KOPT-K1 (cell line): ENCODE results near the gene ASTN1.

Experiments
- H3K27ac ChIP-seq: fragments of 200-600 bp; sonication (generic); 2 replicates; pipeline ENCODE4 v1.5.1; 2016; ENCODE audit warnings: antibody characterized with exemption, mild to moderate bottlenecking, low read depth, low read length; ENCODE audit not compliant: poor library complexity, severe bottlenecking
- H3K36me3 ChIP-seq: fragments of 200-600 bp; sonication (generic); 2 replicates; pipeline ENCODE4 v1.5.1; 2017; ENCODE audit warnings: antibody characterized with exemption, mild to moderate bottlenecking, low read length, moderate library complexity; ENCODE audit not compliant: insufficient read depth
- H3K9me3 ChIP-seq: fragments of 200-600 bp; sonication (generic); 2 replicates; pipeline ENCODE4 v1.5.1; 2017; ENCODE audit warnings: antibody characterized with exemption, low read length, mild to moderate bottlenecking; ENCODE audit not compliant: insufficient read depth, poor library complexity, severe bottlenecking

ASTN1 gene

DNA sequence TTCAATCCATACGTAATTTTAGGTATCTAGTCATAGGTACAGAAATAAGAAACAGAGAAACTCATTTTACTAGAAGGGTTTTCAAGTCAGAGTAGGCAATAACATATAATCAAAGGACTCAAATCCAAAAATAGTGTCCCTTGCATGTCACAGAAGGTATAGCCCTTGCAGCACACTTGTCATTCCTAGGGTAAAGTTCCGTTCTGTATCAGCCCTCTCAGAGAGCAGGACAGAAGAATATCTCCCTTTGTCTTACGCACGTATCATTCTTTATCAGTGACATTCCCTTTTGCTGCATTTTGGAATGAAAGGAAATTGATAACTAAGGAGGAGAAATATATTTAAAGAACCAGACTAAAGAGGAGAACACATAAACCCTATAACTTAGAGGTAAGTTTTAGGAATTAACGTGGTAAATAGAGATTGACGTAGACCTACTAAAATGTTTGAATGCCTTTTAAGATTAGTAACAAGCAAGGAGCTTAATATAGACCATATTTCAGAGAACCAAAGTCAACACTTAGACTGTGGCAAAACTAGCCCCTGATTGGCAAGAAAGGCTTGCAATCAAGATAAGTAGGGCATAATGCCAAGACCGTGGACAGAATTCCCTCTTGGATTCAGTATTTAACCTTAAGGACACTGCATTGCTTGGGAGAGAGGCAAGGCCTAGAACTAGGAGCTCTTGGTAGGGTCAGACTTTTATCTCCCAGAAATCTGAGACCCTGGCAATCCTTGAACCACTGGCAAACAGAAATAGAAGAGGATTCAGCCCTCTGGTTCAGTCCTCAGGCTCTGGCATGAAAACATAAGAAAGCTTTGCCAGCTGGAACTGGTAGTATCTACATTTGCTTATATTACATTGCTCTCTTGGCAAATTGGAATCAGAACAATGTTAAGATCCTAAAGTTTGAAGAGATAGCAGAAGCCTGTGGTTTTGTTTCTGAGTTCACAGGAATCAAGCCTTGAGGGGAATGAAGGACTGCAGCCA, 232.1 kb downstream of the ASTN1 start:
- H3K9me3 ChIP-seq: no peaks in the 10 kb centered on the region
- no peak overlapping the region for H3K27ac ChIP-seq
- no peaks in the 10 kb centered on the region for H3K36me3 ChIP-seq

DNA sequence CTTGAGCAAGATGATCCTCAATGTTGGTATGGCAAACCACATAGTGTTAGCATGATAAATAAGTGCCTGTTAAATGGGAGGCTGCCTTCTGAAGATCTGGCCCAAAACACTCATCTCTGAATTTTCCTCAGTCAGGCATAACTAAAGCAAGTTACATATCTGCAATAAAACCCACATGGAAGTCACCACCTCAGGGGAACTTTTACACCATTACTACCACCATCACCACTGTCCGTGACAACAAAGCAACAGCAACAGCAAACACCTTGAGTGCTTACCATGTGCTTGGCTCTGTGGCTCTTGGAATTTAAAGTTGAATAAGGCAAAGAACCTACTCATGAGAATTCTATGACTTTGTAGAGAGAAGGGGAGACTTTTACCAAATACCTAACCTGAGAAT, 233.0 kb downstream of the ASTN1 start:
- no peaks in the 10 kb centered on the region for H3K36me3 ChIP-seq
- no peak overlapping the region for H3K27ac ChIP-seq
- no peaks in the 10 kb centered on the region for H3K9me3 ChIP-seq

DNA sequence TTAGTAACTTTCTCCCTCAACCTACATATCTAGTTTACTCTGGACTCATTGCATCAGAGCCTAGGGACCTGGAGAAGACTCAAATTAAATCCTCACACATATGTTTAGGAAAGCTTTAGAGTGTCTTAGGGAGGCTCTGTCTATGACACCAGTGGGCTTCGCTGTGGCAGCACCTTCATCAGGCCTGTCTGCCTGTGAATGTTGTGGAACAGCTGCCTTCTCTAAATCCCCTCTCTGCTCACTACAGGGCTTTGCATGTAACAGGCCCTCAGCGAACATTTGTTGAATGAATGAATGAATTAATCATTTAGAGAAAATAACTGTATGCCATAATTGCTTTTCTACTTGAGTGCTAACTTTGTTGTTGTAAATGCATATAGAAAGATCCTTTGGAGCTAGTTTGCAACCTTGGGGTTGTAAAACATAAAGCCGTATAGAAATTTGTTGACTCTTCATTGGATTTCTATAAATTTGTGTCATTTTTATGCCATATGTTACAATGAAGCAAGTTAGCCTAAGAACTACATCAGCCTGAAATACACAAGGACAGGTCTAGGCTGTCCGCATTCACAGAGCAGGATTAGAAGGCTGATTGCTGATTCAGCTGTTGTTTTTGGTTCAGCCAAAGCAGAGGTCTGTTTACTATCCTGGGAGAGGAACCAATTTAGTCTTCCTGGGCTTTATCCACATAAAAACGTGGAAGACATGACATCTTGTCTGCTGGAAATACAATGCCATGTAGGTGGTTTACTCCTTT, 238.0 kb downstream of the ASTN1 start:
- H3K27ac ChIP-seq: no peak overlapping the region
- H3K9me3 ChIP-seq: no peaks in the 10 kb centered on the region
- no peaks in the 10 kb centered on the region for H3K36me3 ChIP-seq

DNA sequence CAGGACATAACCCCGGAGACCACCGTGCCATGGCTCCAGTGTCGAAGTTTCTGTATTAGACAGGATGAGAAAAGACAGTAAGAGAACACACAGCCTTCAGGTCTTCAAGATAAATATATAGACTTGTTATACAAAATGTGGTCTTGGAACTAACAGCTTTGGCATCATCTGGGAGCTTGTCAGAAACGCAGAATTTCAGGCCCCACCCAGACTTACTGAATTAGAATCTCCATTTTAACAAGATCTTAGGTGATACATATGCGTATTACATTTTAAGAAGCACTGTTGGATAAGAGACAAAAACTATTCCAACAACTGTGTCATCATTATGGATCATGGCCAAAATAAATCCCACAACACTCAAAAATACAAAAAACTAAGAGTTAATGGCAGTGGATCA, 239.3 kb downstream of the ASTN1 start:
- Histone ChIP-seq H3K27ac (no peak overlapping the region), H3K36me3 (no peaks in the 10 kb centered on the region), H3K9me3 (no peaks in the 10 kb centered on the region)

DNA sequence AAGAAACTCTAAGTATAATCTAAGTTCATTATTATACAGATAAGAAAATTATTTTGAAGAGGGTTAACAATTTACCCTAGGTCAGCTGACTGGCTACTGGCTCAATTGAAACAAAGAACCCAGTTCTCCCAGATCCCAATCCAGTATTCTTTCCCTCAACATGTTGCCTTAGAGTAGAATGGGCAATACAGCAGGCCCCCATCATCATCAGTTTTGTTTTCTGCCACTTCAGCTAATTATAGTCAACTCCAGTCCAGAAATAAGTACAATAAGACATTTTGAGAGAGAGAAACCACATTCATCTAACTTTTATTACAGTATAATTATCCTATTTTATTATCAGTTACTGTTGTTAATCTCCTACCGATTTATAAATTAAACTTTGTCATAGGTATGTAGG, 241.2 kb downstream of the ASTN1 start:
- H3K36me3 ChIP-seq: no peaks in the 10 kb centered on the region
- no peak overlapping the region for H3K27ac ChIP-seq
- no peaks in the 10 kb centered on the region for H3K9me3 ChIP-seq

DNA sequence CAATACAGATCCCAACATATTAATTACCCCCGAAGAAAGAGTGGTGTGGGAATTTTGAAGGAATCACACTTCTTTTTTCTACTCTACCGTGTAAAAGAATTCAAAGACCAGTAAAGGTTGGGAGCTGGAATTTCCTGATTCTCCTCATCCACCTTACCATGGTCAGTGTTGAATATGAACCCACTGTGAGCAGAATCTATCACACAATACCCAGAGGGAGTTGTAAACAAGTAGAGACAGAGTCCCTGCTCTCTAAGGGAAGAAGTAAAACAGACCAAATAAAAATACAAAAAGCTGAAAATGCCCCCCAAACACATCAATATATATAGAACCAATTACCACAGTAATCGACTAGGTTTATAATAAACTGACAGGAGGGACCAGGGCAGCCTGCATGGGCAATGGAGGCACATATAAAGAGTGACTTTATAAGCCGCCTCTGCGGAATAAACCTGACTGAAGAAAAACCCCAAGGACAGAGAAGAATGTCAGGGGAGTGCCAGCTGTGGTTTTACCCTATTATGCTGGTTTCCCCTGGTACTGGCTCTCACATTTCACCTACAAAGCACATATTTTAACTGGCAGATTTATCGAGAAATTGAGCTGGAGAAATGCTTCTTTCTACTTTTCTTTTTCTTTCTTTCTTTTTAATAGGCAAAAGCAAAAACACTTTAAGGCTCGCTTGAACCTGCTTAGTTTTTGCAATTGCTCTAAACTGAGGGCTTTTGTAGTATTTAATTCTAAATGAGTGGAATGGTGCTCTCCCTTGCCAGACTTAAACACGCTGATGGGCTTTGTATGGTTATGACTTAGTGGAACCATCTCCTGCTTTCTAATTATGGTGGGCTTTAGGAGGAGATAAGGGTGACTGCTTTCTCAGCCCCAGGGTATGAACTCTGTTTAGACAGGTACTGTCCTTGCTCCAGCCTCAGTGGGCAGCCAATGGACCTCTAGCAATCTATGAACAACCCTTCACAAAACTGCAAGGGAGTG, 244.8 kb downstream of the ASTN1 start:
- no peaks in the 10 kb centered on the region for H3K36me3 ChIP-seq
- H3K9me3 ChIP-seq: no peaks in the 10 kb centered on the region
- no peak overlapping the region for H3K27ac ChIP-seq

DNA sequence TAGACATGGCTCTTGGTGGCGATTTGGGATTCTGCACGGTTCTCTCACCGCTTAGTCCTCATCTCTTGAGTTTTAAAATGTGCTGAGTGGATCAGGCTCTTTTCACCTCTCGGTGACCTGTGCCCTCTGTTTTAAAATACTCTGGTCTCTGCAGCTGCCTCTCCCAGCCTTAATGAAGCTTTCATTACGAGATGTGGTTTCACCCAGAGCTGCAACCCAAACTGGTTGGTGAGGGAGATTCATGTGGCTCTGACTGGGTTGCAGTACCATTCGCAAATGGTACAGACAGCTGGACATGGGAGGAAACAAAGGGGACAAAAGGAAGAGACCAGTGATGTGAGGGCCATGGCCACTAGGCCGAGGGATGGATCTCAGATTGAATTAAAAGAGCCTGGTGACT, 258.9 kb downstream of the ASTN1 start:
- no peaks in the 10 kb centered on the region for H3K36me3 ChIP-seq
- H3K27ac ChIP-seq: no peak overlapping the region
- H3K9me3 ChIP-seq: no peaks in the 10 kb centered on the region

DNA sequence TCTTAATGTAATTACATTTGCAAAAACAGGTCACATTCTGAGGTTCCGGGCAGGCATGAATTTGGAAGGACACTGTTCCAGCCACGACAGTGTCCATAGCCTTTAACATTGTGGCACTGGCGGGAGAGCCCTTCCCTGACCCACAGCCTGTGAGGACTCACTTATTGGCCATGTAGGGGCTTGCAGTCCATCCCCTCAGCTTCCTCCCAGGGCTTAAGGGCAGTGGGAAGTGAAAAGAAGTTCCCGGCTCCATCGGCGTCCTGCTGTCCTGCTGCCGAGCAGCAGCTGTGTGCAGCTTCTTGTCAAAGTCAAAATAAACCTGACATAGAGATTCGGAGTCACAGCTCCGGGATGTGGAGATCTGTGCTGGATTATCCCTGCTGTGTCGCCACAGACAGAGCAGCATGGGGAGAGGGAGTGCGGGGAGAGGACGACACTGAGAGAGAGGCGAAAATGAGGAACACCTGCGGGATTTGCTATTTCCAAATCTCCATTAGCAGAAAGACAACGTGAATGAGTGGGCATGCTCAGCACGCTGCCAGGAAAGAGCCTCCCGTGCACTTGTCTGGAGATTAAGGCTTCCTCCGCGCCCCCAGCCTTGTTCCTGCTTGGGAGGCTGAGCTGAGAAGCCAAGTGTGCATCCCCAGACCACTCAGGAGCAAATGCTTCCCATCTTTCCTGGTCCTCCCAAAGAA, 260.3 kb downstream of the ASTN1 start:
- Histone ChIP-seq H3K27ac (no peak overlapping the region), H3K9me3 (no peaks in the 10 kb centered on the region), H3K36me3 (no peaks in the 10 kb centered on the region)

DNA sequence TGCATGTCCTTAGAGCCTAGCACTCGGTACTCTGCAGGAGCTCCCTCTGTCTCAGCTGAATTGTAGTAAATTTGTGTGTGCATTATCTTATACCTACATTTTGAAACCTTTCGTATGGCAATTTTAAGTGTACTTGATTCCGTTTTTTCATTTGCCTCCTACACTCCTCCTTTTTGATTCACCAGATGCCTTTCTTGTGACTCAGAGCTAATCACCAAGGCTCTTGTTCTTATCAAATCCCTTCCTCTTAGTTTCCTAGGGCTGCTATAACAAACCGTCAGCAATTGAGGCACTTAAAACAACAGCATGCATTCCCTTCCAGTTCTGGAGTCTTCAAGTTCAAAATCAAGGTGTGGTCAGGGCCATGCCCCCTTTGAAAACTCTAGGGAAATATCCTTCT, 261.0 kb downstream of the ASTN1 start:
- Histone ChIP-seq H3K27ac (no peak overlapping the region), H3K36me3 (no peaks in the 10 kb centered on the region)

DNA sequence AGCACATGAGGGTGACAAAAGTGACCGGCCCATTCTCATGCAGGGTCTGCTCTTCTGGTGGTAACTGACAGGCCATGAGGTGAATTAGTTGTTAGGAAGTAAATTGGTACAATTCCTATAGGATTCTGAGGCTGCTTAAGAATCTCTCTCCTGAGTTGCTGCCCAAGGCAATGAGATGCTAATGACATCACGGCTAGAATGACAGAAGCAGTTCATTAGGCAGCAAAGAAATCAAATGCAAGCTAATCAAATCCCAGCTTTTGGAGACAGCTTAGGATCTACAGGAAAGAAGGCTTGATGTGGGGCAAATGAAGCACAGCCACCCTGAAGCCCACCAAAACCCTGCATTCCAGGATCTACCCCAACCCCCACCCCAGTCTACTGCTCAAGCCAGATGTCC, 265.2 kb downstream of the ASTN1 start:
- no peaks in the 10 kb centered on the region for H3K36me3 ChIP-seq
- no peaks in the 10 kb centered on the region for H3K9me3 ChIP-seq
- no peak overlapping the region for H3K27ac ChIP-seq

More for the DNA sequence above, 261.0 kb downstream of the ASTN1 start:
- no peaks in the 10 kb centered on the region for H3K9me3 ChIP-seq

DNA sequence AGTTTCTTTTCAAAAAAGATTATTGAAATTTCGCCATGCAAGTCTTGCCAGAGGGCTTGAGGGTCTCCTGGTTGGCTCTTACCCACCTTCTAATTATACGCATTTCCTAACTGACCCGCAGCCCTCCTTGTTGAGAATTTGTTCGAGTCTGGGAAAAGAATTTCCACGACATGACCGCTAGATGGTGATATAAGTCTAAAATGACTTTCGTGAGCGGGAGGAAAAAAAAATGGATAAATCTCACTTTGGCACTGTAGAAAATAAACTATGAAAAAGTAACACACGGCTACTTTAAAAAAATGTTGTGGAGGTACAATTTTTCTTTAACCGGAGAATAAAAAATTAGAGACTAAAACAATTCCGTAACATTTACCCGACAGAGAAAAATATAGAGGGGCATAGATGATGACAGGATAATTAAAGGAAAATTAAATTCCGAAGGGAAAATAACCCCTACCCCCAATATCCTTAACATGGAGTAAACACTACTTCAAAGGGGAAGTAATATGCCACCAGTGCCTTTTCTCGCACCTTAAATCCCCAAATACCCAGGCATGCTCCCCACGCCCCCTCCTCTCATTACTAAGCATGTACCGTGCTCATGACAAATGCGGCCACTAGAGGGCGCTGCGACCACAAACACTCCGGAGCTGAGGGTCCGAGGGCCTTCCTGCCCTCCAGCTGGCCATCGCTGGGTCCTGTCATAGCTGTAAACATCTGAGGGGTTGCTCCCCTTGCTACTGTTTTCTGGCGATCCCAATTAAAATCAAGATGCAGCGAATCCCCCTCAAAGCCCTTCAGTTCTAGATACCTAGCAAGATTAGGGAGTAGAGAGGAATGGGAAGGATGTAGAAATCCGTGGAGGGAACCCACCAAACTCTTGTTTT, 266.9 kb downstream of the ASTN1 start:
- H3K27ac ChIP-seq: no peak overlapping the region
- H3K36me3 ChIP-seq: no peaks in the 10 kb centered on the region
- H3K9me3 ChIP-seq: no peaks in the 10 kb centered on the region

DNA sequence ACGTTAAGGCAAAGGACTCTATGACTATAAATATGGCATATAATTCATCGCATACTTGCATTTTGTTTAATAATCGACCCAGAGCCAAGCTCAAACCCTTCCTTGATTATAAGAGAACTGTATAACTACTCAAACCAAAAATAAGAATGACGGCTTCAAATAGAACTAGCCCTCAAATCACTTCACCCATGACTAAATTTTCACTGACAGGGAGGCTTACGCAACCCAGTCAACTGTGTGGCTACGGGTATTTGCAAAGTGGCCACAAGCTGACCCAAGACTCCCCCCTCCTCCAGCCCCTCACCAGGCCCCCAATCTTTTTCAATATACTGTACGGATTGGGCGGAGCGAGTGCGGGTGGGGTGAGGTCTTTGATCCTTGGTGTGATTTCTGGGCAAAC, 268.3 kb downstream of the ASTN1 start:
- Histone ChIP-seq H3K9me3 (no peaks in the 10 kb centered on the region), H3K27ac (no peak overlapping the region), H3K36me3 (no peaks in the 10 kb centered on the region)

DNA sequence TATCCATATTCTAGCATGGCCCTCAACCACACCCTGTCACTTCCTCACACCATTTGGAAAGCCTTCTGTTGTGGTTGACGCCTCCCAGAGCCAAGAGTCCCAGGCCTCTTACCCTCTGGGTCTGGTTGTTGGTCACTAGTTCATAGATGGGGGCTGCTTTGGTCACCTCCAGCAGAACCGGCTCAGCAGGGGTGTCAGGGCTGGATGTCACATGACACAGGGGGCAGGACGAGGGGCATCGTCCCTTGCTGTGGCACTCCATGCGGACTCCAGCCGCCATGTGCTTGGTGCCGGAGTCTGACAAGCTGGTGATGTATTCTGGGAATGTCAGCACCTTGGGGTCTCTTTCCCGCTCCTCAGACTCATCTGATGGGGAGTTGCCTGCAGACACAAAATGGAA, 270.1 kb downstream of the ASTN1 start:
- Histone ChIP-seq H3K27ac (no peak overlapping the region), H3K36me3 (no peaks in the 10 kb centered on the region), H3K9me3 (no peaks in the 10 kb centered on the region)
